ENCODE measurements around the gene LRRC1.

- TF ChIP-seq POLR2AphosphoS5 (IDR thresholded peaks at IDR 0.05; ENCODE audit: borderline replicate concordance, low read depth, low read length) (no peak), EZH2 (IDR thresholded peaks at IDR 0.05) (no peak)
These were observed 3.9 kb upstream of the LRRC1 start for GRCh38 chr6:53790886-53791285.

Measured in SK-N-MC (cell line).